Motor neuron (in vitro differentiated cells): ENCODE results near the gene MTMR4. TPM values are rescaled to one million over a fixed set of nuclear protein-coding genes. Genes with fewer than 3 reads are reported as not detected.

Experiments used
- ATAC-seq, 8 experiments: fragments of 200-7000 bp; cut with Tn5 transposase; replicated peaks in 6 of 8; 2 replicates each; pipeline ENCODE4 v1.8.0; 2021; ENCODE audit warnings: mild to moderate bottlenecking in 8 of 8, moderate library complexity in 8 of 8
- H3K27ac ChIP-seq, 2 donors: fragments of 250-450 bp; sonication (Bioruptor Pico); 2 replicates each; pipeline ENCODE4 v1.9.0; 2021; ENCODE audit warnings: antibody characterized with exemption in 2 of 2, mild to moderate bottlenecking in 2 of 2, moderate library complexity in 1 of 2
- H3K4me1 ChIP-seq, 2 donors: fragments of 250-450 bp; sonication (Bioruptor Pico); replicated peaks in 1 of 2; 2 replicates each; pipeline ENCODE4 v1.6.1; 2021; ENCODE audit warnings: antibody characterized with exemption in 2 of 2, mild to moderate bottlenecking in 2 of 2, moderate library complexity in 1 of 2
- H3K4me3 ChIP-seq, 5 donors: fragments of 250-450 bp; sonication (Bioruptor Pico); 2 replicates each; pipeline ENCODE4 v1.9.0; 2021; ENCODE audit warnings: antibody characterized with exemption in 5 of 5, mild to moderate bottlenecking in 5 of 5, moderate library complexity in 4 of 5
- WGBS, 10 experiments: fragments of 450-650 bp; shearing (Covaris generic); methylation state at CpG; one replicate each; pipeline ENCODE4 v1.0.0; 2022; 5-methylcytosine and 5-hydroxymethylcytosine counted together
- in situ Hi-C, 9 experiments: fragments of 400-800 bp; cut with MboI; loops; one replicate each; pipeline ENCODE4 v1.15.0; 2021; ENCODE audit warnings: low sequenced_read_pairs in 9 of 9, low pct_unique_long_range_greater_than_20kb in 2 of 9; ENCODE audit not compliant: unreplicated experiment in 9 of 9
- total RNA-seq, 8 experiments: library from RNA; unstranded; fragments of 300-600 nt; gene quantifications; 2 replicates each; pipeline versions ENCODE4 v1.2.3 to v1.2.4, GENCODE V29; 2022

The MTMR4 gene
- total RNA-seq, 8 experiments from 2014 or later = 29.7 to 69.7 (median 50.5) TPM

GRCh38 chr17:58520843-58521430 is 6.5 kb upstream of the MTMR4 start:
- 33 to 90% (median 72%) methylated on average over 2 to 4 of the region's 15 CpGs; no CpG with 5 or more reads in 3 of the 10 experiments for WGBS, 10 experiments
- peaks cover 5 to 9% of the 10 kb centered on the region in 2 donors for H3K4me1 ChIP-seq
- H3K4me3 ChIP-seq = no peak overlapping the region
- in situ Hi-C loops = loop anchor here in 2 of 9 experiments (25.0 kb wide), 1 partner anchor 491 kb away; no protein-coding TSS in a partner anchor
- H3K27ac ChIP-seq = no peak overlapping the region
- ATAC-seq = no peak

GRCh38 chr17:58517928-58518609 is 3.6 kb upstream of the MTMR4 start:
- peak overlapping the region; percentile 51 to 75 (median 59) for H3K4me3 ChIP-seq
- in situ Hi-C loops = loop anchor here in 2 of 9 experiments (25.0 kb wide), 1 partner anchor 494 kb away; no protein-coding TSS in a partner anchor
- peak; percentile 68 to 87 (median 83) for ATAC-seq
- 0 to 5% (median 0%) methylated on average over 3 to 8 of the region's 39 CpGs; no CpG with 5 or more reads in 6 of the 10 experiments for WGBS, 10 experiments
- peak overlapping the region; percentile 87 to 89 for H3K27ac ChIP-seq
- peaks cover 8 to 17% of the 10 kb centered on the region in 2 donors for H3K4me1 ChIP-seq

- in situ Hi-C loops = loop anchor here in 2 of 9 experiments (25.0 kb wide), 1 partner anchor 495 kb away; no protein-coding TSS in a partner anchor
- 0% methylated on average over 1 to 2 of the region's 27 CpGs; no CpG with 5 or more reads in 7 of the 10 experiments for WGBS, 10 experiments
- peak in 2 of 8 experiments; percentile 0 to 1 for ATAC-seq
- Histone ChIP-seq H3K4me1 (peaks cover 15 to 20% of the 10 kb centered on the region in 2 donors), H3K27ac (peak overlapping the region; percentile 73 to 89), H3K4me3 (peak overlapping the region; percentile 49 to 75 (median 59))
These were observed 3.0 kb upstream of the MTMR4 start for GRCh38 chr17:58517378-58517927.

GRCh38 chr17:58516644-58517377 is 2.4 kb upstream of the MTMR4 start:
- WGBS, 10 experiments = 0 to 63% (median 7%) methylated on average over 1 to 2 of the region's 2 CpGs; no CpG with 5 or more reads in 4 of the 10 experiments
- in situ Hi-C loops = loop anchor here in 2 of 9 experiments (25.0 kb wide), 1 partner anchor 495 kb away; no protein-coding TSS in a partner anchor
- Histone ChIP-seq H3K27ac (peak overlapping the region; percentile 73 to 89), H3K4me3 (peak overlapping the region; percentile 49 to 75 (median 59)), H3K4me1 (peaks cover 16 to 20% of the 10 kb centered on the region in 2 donors)
- no peak for ATAC-seq

GRCh38 chr17:58515286-58515685 is 848 bp upstream of the MTMR4 start:
- Histone ChIP-seq H3K27ac (no peak overlapping the region), H3K4me1 (peaks cover 16 to 20% of the 10 kb centered on the region in 2 donors), H3K4me3 (peak overlapping the region in 2 of 5 donors; percentile 87 to 88)
- ATAC-seq = no peak
- WGBS, 10 experiments = 25 to 100% (median 70%) methylated on average over 1 to 2 of the region's 2 CpGs
- in situ Hi-C loops = loop anchor here in 2 of 9 experiments (25.0 kb wide), 1 partner anchor 497 kb away; no protein-coding TSS in a partner anchor

GRCh38 chr17:58514770-58515157 is 326 bp upstream of the MTMR4 start:
- in situ Hi-C loops = loop anchor here in 2 of 9 experiments (25.0 kb wide), 1 partner anchor 498 kb away; no protein-coding TSS in a partner anchor
- no peak for ATAC-seq
- Histone ChIP-seq H3K27ac (peak overlapping the region in 1 of 2 donors; percentile 57), H3K4me3 (peak overlapping the region; percentile 57 to 92 (median 87)), H3K4me1 (peaks cover 16 to 20% of the 10 kb centered on the region in 2 donors)
- WGBS, 10 experiments = 0 to 80% (median 57%) methylated on average over 1 to 2 of the region's 11 CpGs; no CpG with 5 or more reads in 5 of the 10 experiments

- peaks cover 12 to 14% of the 10 kb centered on the region in 2 donors for H3K4me1 ChIP-seq
- no peak for ATAC-seq
- in situ Hi-C loops = loop anchor here in 2 of 9 experiments (25.0 kb wide), 1 partner anchor 499 kb away; no protein-coding TSS in a partner anchor
- peak overlapping the region; percentile 76 to 80 for H3K27ac ChIP-seq
- peak overlapping the region; percentile 57 to 92 (median 87) for H3K4me3 ChIP-seq
- WGBS, 10 experiments = 30 to 100% (median 64%) methylated on average over 1 to 5 of the region's 14 CpGs; no CpG with 5 or more reads in 1 of the 10 experiments
These were observed 1.0 kb downstream of the MTMR4 start for GRCh38 chr17:58513267-58513964.

GRCh38 chr17:58510075-58510474 is 4.4 kb downstream of the MTMR4 start:
- Histone ChIP-seq H3K27ac (no peak overlapping the region), H3K4me1 (peaks cover 11 to 12% of the 10 kb centered on the region in 2 donors), H3K4me3 (no peak overlapping the region)
- in situ Hi-C loops = loop anchor here in 2 of 9 experiments (25.0 kb wide), 1 partner anchor 502 kb away; no protein-coding TSS in a partner anchor
- ATAC-seq = no peak
- 67 to 100% (median 97%) methylated on average over 1 to 5 of the region's 5 CpGs; no CpG with 5 or more reads in 1 of the 10 experiments for WGBS, 10 experiments

- in situ Hi-C loops = loop anchor here in 2 of 9 experiments (25.0 kb wide), 1 partner anchor 504 kb away; no protein-coding TSS in a partner anchor
- Histone ChIP-seq H3K27ac (no peak overlapping the region), H3K4me3 (no peak overlapping the region), H3K4me1 (peaks cover 7 to 8% of the 10 kb centered on the region in 2 donors)
- 40 to 93% (median 91%) methylated on average over 1 to 7 of the region's 10 CpGs; no CpG with 5 or more reads in 6 of the 10 experiments for WGBS, 10 experiments
- no peak for ATAC-seq
These were observed 5.9 kb downstream of the MTMR4 start for GRCh38 chr17:58508341-58509067.

- no peak for ATAC-seq
- Histone ChIP-seq H3K4me3 (no peak overlapping the region), H3K4me1 (no peaks in the 10 kb centered on the region), H3K27ac (no peak overlapping the region)
- in situ Hi-C loops = loop anchor here in 2 of 9 experiments (25.0 kb wide), 1 partner anchor 505 kb away; no protein-coding TSS in a partner anchor
- 85 to 100% (median 100%) methylated on average over 1 to 6 of the region's 13 CpGs; no CpG with 5 or more reads in 4 of the 10 experiments for WGBS, 10 experiments
These were observed 7.3 kb downstream of the MTMR4 start for GRCh38 chr17:58507123-58507634.
